VCaP (cell line): ENCODE data around the gene CKS1B.

Experiments used
- H3K27ac ChIP-seq: fragments of 450-650 bp; 2 replicates; pipeline ENCODE4 v1.5.1; 2017
- TF ChIP-seq, protein P1 (sequence below): fragments of 450-650 bp; conservative IDR thresholded peaks from 2 replicates; pipeline ENCODE4 v1.5.1; 2017; ENCODE audit warnings: mild to moderate bottlenecking, moderate library complexity

CKS1B gene

DNA sequence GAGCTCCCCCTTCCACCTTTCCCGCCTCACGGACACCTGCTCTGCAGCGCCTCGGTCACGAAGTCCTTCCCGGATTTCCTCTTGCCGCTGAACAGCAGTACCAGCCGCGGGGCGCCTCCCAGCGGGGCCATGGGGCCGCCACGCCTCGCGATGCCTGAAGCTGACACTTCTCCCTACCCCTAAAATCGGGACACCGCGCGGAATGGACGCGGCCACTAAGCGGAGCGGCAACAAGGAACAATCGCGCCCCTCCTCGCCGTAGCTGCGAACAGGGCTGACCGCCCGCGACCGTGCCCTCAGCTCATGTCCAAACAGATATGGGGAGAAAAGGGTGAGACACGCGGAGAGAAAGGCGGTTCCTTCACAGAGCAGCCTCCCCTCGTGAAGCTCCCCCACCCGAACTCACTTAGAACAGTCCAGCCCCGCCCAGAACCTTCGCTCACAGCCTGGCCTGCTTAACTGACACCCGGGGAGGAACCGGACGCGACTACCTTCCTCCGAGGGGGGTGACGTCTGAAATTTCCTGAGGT lies 37.9 kb upstream of the CKS1B start, which contains the start of gene PMVK:
PMVK (minus strand) TSS at position 165 of the 530 bp plus-strand sequence; CDS start at position 131, 34 bp downstream.
- TF ChIP-seq, protein P1, sequence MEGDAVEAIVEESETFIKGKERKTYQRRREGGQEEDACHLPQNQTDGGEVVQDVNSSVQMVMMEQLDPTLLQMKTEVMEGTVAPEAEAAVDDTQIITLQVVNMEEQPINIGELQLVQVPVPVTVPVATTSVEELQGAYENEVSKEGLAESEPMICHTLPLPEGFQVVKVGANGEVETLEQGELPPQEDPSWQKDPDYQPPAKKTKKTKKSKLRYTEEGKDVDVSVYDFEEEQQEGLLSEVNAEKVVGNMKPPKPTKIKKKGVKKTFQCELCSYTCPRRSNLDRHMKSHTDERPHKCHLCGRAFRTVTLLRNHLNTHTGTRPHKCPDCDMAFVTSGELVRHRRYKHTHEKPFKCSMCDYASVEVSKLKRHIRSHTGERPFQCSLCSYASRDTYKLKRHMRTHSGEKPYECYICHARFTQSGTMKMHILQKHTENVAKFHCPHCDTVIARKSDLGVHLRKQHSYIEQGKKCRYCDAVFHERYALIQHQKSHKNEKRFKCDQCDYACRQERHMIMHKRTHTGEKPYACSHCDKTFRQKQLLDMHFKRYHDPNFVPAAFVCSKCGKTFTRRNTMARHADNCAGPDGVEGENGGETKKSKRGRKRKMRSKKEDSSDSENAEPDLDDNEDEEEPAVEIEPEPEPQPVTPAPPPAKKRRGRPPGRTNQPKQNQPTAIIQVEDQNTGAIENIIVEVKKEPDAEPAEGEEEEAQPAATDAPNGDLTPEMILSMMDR, result peak; percentile 85
- peak within 1 kb of the TSS; percentile 100 for H3K27ac ChIP-seq

DNA sequence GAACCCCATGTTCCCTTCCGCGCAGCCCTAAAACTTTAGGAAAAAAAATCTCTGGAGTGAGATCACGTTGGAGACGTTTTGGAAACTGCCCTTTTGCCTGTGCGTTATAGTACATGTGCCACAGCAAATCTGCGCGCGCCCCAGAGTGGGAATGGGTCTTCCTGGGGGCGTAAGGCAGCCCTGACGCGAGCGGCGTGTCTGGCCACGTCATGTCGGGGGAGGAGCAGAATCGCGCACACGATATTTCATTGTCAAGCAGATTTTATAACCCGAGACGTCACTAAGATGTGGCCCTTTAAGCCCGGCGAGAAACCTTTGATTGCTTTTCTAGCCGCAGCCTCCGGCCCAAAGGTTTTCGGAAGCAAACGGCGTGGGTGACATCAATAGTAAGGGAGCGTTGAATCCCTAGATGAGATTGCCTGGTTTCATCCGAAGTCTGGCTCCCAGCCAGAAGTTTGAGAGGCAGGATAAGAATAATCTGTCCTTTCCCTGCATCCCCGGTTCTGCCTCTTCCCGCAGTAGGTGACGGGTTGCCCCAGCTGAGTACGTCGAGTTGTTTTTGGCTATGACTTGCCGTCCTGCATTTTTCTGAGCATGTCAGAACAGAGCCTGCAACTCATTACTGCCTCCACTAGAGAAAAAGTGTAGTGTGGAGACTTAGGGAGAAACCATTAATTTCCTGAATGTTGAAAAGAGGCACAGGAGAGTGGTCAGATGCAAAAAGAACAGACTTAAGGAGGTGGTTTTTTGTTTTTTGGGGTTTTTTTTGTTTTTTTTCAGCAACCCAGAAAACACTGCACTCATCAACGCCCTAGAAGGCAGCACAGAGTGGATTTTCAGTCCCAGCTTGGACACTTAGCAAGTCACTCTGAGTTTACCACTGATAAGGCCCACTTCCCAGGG lies 37.1 kb upstream of the CKS1B start:
- TF ChIP-seq, protein P1, result peak; percentile 66
- peak overlapping the region; percentile 100 for H3K27ac ChIP-seq

DNA sequence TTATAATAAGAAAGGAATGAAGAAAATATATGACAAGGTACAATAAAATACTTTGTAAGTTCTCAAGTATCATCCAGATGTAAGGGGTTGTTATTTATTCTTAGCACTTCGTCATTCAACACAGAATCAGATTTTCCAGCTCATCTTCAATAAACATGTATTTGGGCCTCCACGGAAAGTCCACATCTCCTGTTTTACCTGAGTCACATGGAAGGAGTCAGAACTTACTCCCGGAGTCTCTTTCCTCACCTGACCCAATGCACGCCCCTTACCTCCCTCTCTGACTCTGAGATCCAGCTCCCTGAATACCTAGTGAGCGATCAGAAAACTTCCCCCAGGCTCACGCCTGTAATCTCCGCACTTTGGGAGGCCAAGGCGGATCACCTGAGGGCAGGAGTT lies 36.5 kb upstream of the CKS1B start:
- peak overlapping the region; percentile 100 for H3K27ac ChIP-seq
- TF ChIP-seq, protein P1, result no peak

DNA sequence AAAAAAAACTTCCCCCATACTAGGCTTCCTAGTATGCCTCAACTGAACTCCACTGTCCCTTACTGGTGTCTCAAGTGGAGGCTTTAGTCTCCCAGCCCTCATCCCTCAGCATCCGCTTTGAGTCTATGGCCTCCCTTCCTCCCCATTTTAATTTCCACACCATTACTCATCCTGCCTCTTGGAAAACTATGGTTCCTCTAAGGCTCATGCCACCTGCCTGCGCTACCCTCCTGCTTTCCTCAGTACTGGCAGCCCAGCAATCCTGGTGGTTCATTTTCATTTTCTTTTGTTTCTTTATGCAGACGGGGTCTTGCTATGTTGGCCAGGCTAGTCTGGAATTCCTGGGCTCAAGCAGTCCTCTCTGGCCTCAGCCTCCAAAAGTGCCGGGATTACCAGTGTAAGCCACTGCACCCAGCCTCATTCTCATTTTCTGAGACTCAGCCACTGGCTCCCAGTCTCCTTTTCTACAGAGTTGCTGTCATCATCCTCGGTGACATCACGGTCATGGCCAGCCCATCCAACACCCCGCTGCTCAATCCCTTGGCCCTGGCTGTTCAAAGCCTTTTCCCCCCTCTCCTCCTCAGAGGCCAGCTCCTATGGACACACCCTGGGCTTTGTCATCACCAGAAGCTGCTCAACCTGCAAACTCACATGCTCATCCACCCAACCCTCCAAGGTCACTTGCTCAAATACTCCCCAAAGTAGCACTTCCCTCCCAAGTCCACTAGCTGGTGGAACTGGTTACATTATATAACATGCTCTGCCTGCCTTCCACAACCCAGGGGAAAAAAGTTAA lies 35.7 kb upstream of the CKS1B start:
- peak overlapping the region; percentile 100 for H3K27ac ChIP-seq

DNA sequence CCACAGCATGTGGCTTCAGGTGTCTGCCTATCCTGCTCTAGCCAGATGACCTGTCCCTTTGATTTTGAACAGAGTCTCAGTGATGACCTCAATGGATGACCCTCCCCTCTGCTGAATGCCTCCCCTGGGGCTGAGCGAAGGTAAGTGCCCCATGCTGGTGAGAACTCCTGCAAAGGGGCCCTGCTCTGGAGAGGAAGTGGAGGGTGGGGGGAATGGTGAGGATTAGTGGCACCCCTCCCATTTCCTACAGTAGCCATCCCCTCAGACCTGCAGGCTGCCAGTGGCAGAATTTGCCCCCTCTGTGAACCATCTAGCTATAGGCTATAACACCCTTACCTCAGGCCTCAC lies 34.3 kb upstream of the CKS1B start:
- TF ChIP-seq, protein P1, result no peak
- H3K27ac ChIP-seq, result peak overlapping the region; percentile 100; the same call in 1 of the 2 replicates

More for the DNA sequence above, 35.7 kb upstream of the CKS1B start:
- TF ChIP-seq, protein P1, result no peak

DNA sequence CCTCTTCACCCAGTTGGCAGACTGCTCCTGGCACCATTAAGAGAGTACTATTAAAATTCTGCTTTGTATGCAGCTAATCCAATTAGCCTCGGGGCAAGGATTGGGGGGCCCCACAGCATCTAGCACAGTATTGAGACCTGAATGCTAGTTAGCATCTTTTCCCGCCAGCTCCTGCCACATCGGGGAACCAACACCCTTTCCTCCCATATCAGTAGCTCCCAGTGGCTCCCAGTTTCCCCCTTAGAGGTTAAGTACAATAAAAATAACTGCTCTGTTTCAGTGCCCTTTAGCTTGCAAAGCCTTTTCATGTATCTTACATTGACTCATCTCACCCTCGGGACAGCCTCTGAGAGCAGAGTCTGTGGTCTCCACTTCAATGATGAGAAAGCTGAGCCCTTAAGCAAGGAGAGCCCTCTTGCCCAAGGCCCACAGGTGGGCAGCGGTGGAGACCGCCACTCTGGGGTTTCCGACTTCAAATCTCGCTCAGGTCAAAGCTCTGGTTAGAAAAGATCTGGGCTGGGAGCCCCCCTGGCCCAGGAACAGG lies 33.8 kb upstream of the CKS1B start:
- TF ChIP-seq, protein P1, result no peak
- no peak overlapping the region; the same call in 1 of the 2 replicates for H3K27ac ChIP-seq
